HEK293 (cell line): ENCODE data around the gene PLCH2.

Experiments
- CTCF ChIA-PET: fragments of 350-600 bp; formaldehyde crosslinking; extraction: SDS; loops from one replicate; lab custom pipeline; 2021; ENCODE audit warnings: antibody characterized with exemption; lab: Yijun Ruan, JAX
- POLR2A ChIA-PET: fragments of 300-600 bp; formaldehyde crosslinking; extraction: SDS; loops from one replicate; lab custom pipeline; 2020; ENCODE audit warnings: antibody characterized with exemption, inconsistent platforms; lab: Yijun Ruan, JAX
- H3K27ac ChIP-seq: fragments of 200-500 bp; sonication (Bioruptor generic); 2 replicates; pipeline ENCODE4 v1.5.1; 2014; ENCODE audit warnings: low read depth, low read length, control low read depth, inconsistent platforms; ENCODE audit errors: extremely low read depth
- H3K36me3 ChIP-seq, 2 experiments: fragments of 200-500 bp in 1 of 2; sonication (Bioruptor generic) in 1 of 2; 1 replicate in 1 of 2; 2 replicates in 1 of 2; pipeline ENCODE4 v1.5.1; 2014 to 2017; ENCODE audit warnings: inconsistent platforms in 2 of 2, low read length in 2 of 2; ENCODE audit not compliant: control insufficient read depth in 2 of 2, insufficient read depth in 1 of 2
- H3K4me1 ChIP-seq: fragments of 200-500 bp; sonication (Bioruptor generic); 2 replicates; pipeline ENCODE4 v1.5.1; 2014; ENCODE audit warnings: mild to moderate bottlenecking, low read length, inconsistent platforms; ENCODE audit not compliant: control insufficient read depth, insufficient read depth
- H3K4me3 ChIP-seq: 2 replicates; pipeline ENCODE4 v1.5.1; 2011; ENCODE audit warnings: low read depth, mild to moderate bottlenecking, control low read depth, low read length, moderate library complexity
- H3K9me3 ChIP-seq: fragments of 200-500 bp; sonication (Bioruptor generic); 2 replicates; pipeline ENCODE4 v1.5.1; 2014; ENCODE audit warnings: low read depth, low read length, inconsistent platforms; ENCODE audit not compliant: control insufficient read depth, insufficient read depth
- BCL11B ChIP-seq: fragments of 450-650 bp; formaldehyde crosslinking; IDR thresholded peaks from 2 replicates; pipeline ENCODE4 v1.5.1; 2016; ENCODE audit warnings: low read depth, missing biosample characterization, missing genetic modification characterization
- EGR2 ChIP-seq: fragments of 450-650 bp; formaldehyde crosslinking; IDR thresholded peaks from 2 replicates; pipeline ENCODE4 v1.5.1; 2016; ENCODE audit warnings: low read depth, missing biosample characterization, missing genetic modification characterization
- FEZF1 ChIP-seq: fragments of 450-650 bp; formaldehyde crosslinking; IDR thresholded peaks from 2 replicates; pipeline ENCODE4 v1.5.1; 2016; ENCODE audit warnings: missing biosample characterization, missing genetic modification characterization
- GLI4 ChIP-seq: fragments of 450-650 bp; formaldehyde crosslinking; IDR thresholded peaks from 2 replicates; pipeline ENCODE4 v1.5.1; 2016; ENCODE audit warnings: missing biosample characterization, missing genetic modification characterization
- GLIS2 ChIP-seq: fragments of 450-650 bp; formaldehyde crosslinking; IDR thresholded peaks from 2 replicates; pipeline ENCODE4 v1.5.1; 2016; ENCODE audit warnings: missing biosample characterization, missing genetic modification characterization
- KLF16 ChIP-seq: fragments of 450-650 bp; formaldehyde crosslinking; IDR thresholded peaks from 2 replicates; pipeline ENCODE4 v1.5.1; 2017; ENCODE audit warnings: missing biosample characterization, missing genetic modification characterization
- KLF8 ChIP-seq: fragments of 450-650 bp; formaldehyde crosslinking; IDR thresholded peaks from 2 replicates; pipeline ENCODE4 v1.5.1; 2016; ENCODE audit warnings: missing biosample characterization, missing genetic modification characterization
- SETDB1 ChIP-seq: IDR thresholded peaks from one replicate; pipeline ENCODE4 v1.6.1; 2017; ENCODE audit warnings: mild to moderate bottlenecking, low read length, moderate library complexity, mixed read lengths; ENCODE audit not compliant: insufficient read length
- TRIM28 ChIP-seq: IDR thresholded peaks from 2 replicates; pipeline ENCODE4 v1.6.1; 2011; ENCODE audit warnings: low read length, control low read depth, borderline replicate concordance
- YY2 ChIP-seq: fragments of 450-650 bp; formaldehyde crosslinking; IDR thresholded peaks from 2 replicates; pipeline ENCODE4 v1.5.1; 2016; ENCODE audit warnings: missing biosample characterization, missing genetic modification characterization
- ZBTB17 ChIP-seq: fragments of 450-650 bp; formaldehyde crosslinking; IDR thresholded peaks from 2 replicates; pipeline ENCODE4 v1.5.1; 2016; ENCODE audit warnings: missing biosample characterization, missing genetic modification characterization
- ZBTB21 ChIP-seq: fragments of 450-650 bp; formaldehyde crosslinking; IDR thresholded peaks from 2 replicates; pipeline ENCODE4 v1.5.1; 2017; ENCODE audit warnings: missing biosample characterization, missing genetic modification characterization
- ZFHX2 ChIP-seq: fragments of 450-650 bp; formaldehyde crosslinking; conservative IDR thresholded peaks from 2 replicates; pipeline ENCODE4 v1.5.1; 2016; ENCODE audit warnings: missing biosample characterization, missing genetic modification characterization
- ZNF2 ChIP-seq: fragments of 450-650 bp; formaldehyde crosslinking; IDR thresholded peaks from 2 replicates; pipeline ENCODE4 v1.5.1; 2016; ENCODE audit warnings: missing biosample characterization, missing genetic modification characterization
- ZNF211 ChIP-seq: fragments of 450-650 bp; formaldehyde crosslinking; IDR thresholded peaks from 2 replicates; pipeline ENCODE4 v1.5.1; 2016; ENCODE audit warnings: low read depth, missing biosample characterization, missing genetic modification characterization
- ZNF335 ChIP-seq: fragments of 450-650 bp; formaldehyde crosslinking; conservative IDR thresholded peaks from 2 replicates; pipeline ENCODE4 v1.5.1; 2016; ENCODE audit warnings: missing biosample characterization, missing genetic modification characterization
- ZNF341 ChIP-seq: fragments of 450-650 bp; formaldehyde crosslinking; IDR thresholded peaks from 2 replicates; pipeline ENCODE4; 2016; ENCODE audit warnings: low read depth, missing biosample characterization, missing genetic modification characterization
- ZNF391 ChIP-seq: fragments of 450-650 bp; formaldehyde crosslinking; IDR thresholded peaks from 2 replicates; pipeline ENCODE4 v1.5.1; 2016; ENCODE audit warnings: low read depth, missing biosample characterization, missing genetic modification characterization, borderline replicate concordance
- ZNF416 ChIP-seq: fragments of 450-650 bp; formaldehyde crosslinking; IDR thresholded peaks from 2 replicates; pipeline ENCODE4 v1.5.1; 2016; ENCODE audit warnings: missing biosample characterization, missing genetic modification characterization
- ZNF423 ChIP-seq: fragments of 450-650 bp; formaldehyde crosslinking; IDR thresholded peaks from 2 replicates; pipeline ENCODE4 v1.5.1; 2016; ENCODE audit warnings: missing biosample characterization, missing genetic modification characterization
- ZNF521 ChIP-seq: fragments of 450-650 bp; formaldehyde crosslinking; IDR thresholded peaks from 2 replicates; pipeline ENCODE4 v1.5.1; 2017; ENCODE audit warnings: missing biosample characterization, mild to moderate bottlenecking, missing genetic modification characterization
- ZNF530 ChIP-seq: fragments of 450-650 bp; formaldehyde crosslinking; IDR thresholded peaks from 2 replicates; pipeline ENCODE4 v1.5.1; 2016; ENCODE audit warnings: low read depth, missing biosample characterization, missing genetic modification characterization
- ZNF548 ChIP-seq: fragments of 450-650 bp; formaldehyde crosslinking; IDR thresholded peaks from 2 replicates; pipeline ENCODE4 v1.5.1; 2016; ENCODE audit warnings: missing biosample characterization, missing genetic modification characterization
- ZNF654 ChIP-seq: fragments of 450-650 bp; formaldehyde crosslinking; IDR thresholded peaks from 2 replicates; pipeline ENCODE4 v1.5.1; 2016; ENCODE audit warnings: low read depth, missing biosample characterization, missing genetic modification characterization
- ZNF658 ChIP-seq: fragments of 450-650 bp; formaldehyde crosslinking; IDR thresholded peaks from 2 replicates; pipeline ENCODE4; 2016; ENCODE audit warnings: missing biosample characterization, missing genetic modification characterization
- ZNF664 ChIP-seq: fragments of 450-650 bp; formaldehyde crosslinking; IDR thresholded peaks from 2 replicates; pipeline ENCODE4 v1.5.1; 2016; ENCODE audit warnings: missing biosample characterization, missing genetic modification characterization
- ZNF670 ChIP-seq: fragments of 450-650 bp; formaldehyde crosslinking; IDR thresholded peaks from 2 replicates; pipeline ENCODE4 v1.5.1; 2016; ENCODE audit warnings: missing biosample characterization, missing genetic modification characterization, low read depth
- ZNF791 ChIP-seq: fragments of 450-650 bp; formaldehyde crosslinking; IDR thresholded peaks from 2 replicates; pipeline ENCODE4 v1.5.1; 2016; ENCODE audit warnings: missing biosample characterization, missing genetic modification characterization
- ZSCAN23 ChIP-seq: fragments of 450-650 bp; formaldehyde crosslinking; IDR thresholded peaks from 2 replicates; pipeline ENCODE4 v1.5.1; 2016; ENCODE audit warnings: missing biosample characterization, missing genetic modification characterization
- TF ChIP-seq, protein P1 (sequence below): fragments of 450-650 bp; formaldehyde crosslinking; IDR thresholded peaks from 2 replicates; pipeline ENCODE4 v1.5.1; 2017; ENCODE audit warnings: missing biosample characterization, missing genetic modification characterization
- TF ChIP-seq, protein P2 (sequence below): fragments of 450-650 bp; formaldehyde crosslinking; IDR thresholded peaks from 2 replicates; pipeline ENCODE4 v1.5.1; 2017; ENCODE audit warnings: missing biosample characterization, missing genetic modification characterization
- TF ChIP-seq, protein P3 (sequence below): fragments of 450-650 bp; formaldehyde crosslinking; IDR thresholded peaks from 2 replicates; pipeline ENCODE4 v1.5.1; 2017; ENCODE audit warnings: missing biosample characterization, missing genetic modification characterization
- TF ChIP-seq, protein P4 (sequence below): fragments of 450-650 bp; formaldehyde crosslinking; IDR thresholded peaks from 2 replicates; pipeline ENCODE4 v1.5.1; 2016; ENCODE audit warnings: missing biosample characterization, missing genetic modification characterization

PLCH2 gene

GRCh38 chr1:2534687-2535441, 58.8 kb downstream of the PLCH2 start (continued):
- TF ChIP-seq, protein P1, sequence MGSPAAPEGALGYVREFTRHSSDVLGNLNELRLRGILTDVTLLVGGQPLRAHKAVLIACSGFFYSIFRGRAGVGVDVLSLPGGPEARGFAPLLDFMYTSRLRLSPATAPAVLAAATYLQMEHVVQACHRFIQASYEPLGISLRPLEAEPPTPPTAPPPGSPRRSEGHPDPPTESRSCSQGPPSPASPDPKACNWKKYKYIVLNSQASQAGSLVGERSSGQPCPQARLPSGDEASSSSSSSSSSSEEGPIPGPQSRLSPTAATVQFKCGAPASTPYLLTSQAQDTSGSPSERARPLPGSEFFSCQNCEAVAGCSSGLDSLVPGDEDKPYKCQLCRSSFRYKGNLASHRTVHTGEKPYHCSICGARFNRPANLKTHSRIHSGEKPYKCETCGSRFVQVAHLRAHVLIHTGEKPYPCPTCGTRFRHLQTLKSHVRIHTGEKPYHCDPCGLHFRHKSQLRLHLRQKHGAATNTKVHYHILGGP (tag by site-specific recombination), result no peak
- TF ChIP-seq ZNF670 (tag by site-specific recombination) (no peak), GLI4 (no peak), ZNF211 (no peak), ZNF423 (no peak), ZSCAN23 (tag by site-specific recombination) (no peak), ZNF2 (no peak), KLF16 (tag by site-specific recombination) (no peak), ZBTB21 (tag by site-specific recombination) (no peak), ZNF791 (no peak), ZNF416 (tag by site-specific recombination) (no peak), ZNF341 (tag by site-specific recombination) (no peak), GLIS2 (tag by site-specific recombination) (peak; percentile 52), ZNF391 (tag by site-specific recombination) (no peak), BCL11B (tag by site-specific recombination) (no peak)

DNA sequence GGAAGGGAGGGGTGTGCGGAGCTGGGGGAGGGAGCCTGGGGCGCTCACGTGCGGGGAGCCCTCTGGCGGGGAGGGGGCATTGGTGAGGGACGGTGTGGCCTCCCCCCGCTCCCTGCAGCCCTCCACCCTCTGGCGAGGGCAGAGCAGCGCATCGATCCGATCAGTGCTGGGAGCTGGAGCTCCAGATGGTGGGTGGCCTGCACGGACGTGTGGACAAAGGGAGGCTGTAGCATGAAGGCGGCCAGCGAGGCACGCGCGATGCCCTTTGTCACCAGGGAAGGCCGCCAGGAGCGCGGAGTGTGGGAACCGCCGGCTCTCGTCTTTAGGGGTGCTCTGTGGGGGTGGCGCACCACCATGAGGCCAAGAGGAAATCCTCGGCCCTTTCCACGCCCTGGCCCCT, 59.4 kb downstream of the PLCH2 start:
- POLR2A ChIA-PET, result interaction anchor here (0.6 to 2.0 kb wide), 3 partner anchors 9 to 10 kb away, joined by 3 to 16 read pairs (median 4); partner anchors contain the start of gene PANK4

More for the DNA sequence above, 59.4 kb downstream of the PLCH2 start:
- H3K36me3 ChIP-seq, result no peaks in the 10 kb centered on the region
- H3K4me1 ChIP-seq, result no peaks in the 10 kb centered on the region
- CTCF ChIA-PET, result interaction anchor here (0.6 to 2.9 kb wide), 3 partner anchors 12 to 341 kb away, joined by 3 to 9 read pairs (median 5); partner anchors contain the start of gene FAAP20
- H3K4me3 ChIP-seq, result no peak overlapping the region
- H3K9me3 ChIP-seq, result no peaks in the 10 kb centered on the region
- no peak overlapping the region for H3K27ac ChIP-seq
- TF ChIP-seq, protein P2, sequence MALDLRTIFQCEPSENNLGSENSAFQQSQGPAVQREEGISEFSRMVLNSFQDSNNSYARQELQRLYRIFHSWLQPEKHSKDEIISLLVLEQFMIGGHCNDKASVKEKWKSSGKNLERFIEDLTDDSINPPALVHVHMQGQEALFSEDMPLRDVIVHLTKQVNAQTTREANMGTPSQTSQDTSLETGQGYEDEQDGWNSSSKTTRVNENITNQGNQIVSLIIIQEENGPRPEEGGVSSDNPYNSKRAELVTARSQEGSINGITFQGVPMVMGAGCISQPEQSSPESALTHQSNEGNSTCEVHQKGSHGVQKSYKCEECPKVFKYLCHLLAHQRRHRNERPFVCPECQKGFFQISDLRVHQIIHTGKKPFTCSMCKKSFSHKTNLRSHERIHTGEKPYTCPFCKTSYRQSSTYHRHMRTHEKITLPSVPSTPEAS (tag by site-specific recombination), result no peak
- TF ChIP-seq, protein P3, sequence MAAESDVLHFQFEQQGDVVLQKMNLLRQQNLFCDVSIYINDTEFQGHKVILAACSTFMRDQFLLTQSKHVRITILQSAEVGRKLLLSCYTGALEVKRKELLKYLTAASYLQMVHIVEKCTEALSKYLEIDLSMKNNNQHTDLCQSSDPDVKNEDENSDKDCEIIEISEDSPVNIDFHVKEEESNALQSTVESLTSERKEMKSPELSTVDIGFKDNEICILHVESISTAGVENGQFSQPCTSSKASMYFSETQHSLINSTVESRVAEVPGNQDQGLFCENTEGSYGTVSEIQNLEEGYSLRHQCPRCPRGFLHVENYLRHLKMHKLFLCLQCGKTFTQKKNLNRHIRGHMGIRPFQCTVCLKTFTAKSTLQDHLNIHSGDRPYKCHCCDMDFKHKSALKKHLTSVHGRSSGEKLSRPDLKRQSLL (tag by site-specific recombination), result no peak
- TF ChIP-seq ZBTB17 (tag by site-specific recombination), result no peak
- no peak for TF ChIP-seq ZNF654 (tag by site-specific recombination)
- no peak for TF ChIP-seq ZNF335 (tag by site-specific recombination)
- TF ChIP-seq EGR2 (tag by site-specific recombination), result no peak
- no peak for TF ChIP-seq ZNF521 (tag by site-specific recombination)
- TF ChIP-seq ZNF548 (tag by site-specific recombination), result no peak
- TF ChIP-seq, protein P4, sequence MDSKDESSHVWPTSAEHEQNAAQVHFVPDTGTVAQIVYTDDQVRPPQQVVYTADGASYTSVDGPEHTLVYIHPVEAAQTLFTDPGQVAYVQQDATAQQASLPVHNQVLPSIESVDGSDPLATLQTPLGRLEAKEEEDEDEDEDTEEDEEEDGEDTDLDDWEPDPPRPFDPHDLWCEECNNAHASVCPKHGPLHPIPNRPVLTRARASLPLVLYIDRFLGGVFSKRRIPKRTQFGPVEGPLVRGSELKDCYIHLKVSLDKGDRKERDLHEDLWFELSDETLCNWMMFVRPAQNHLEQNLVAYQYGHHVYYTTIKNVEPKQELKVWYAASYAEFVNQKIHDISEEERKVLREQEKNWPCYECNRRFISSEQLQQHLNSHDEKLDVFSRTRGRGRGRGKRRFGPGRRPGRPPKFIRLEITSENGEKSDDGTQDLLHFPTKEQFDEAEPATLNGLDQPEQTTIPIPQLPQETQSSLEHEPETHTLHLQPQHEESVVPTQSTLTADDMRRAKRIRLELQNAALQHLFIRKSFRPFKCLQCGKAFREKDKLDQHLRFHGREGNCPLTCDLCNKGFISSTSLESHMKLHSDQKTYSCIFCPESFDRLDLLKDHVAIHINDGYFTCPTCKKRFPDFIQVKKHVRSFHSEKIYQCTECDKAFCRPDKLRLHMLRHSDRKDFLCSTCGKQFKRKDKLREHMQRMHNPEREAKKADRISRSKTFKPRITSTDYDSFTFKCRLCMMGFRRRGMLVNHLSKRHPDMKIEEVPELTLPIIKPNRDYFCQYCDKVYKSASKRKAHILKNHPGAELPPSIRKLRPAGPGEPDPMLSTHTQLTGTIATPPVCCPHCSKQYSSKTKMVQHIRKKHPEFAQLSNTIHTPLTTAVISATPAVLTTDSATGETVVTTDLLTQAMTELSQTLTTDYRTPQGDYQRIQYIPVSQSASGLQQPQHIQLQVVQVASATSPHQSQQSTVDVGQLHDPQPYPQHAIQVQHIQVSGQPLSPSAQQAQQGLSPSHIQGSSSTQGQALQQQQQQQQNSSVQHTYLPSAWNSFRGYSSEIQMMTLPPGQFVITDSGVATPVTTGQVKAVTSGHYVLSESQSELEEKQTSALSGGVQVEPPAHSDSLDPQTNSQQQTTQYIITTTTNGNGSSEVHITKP (tag by site-specific recombination), result no peak
- no peak for TF ChIP-seq KLF8 (tag by site-specific recombination)
- no peak for TF ChIP-seq ZNF664
- no peak for TF ChIP-seq YY2
- TF ChIP-seq SETDB1, result no peak
- no peak for TF ChIP-seq TRIM28
- no peak for TF ChIP-seq ZFHX2 (tag by site-specific recombination)
- TF ChIP-seq FEZF1, result no peak
- TF ChIP-seq ZNF530 (tag by site-specific recombination), result no peak
- no peak for TF ChIP-seq ZNF658 (tag by site-specific recombination)
- no peak for TF ChIP-seq ZNF211
- TF ChIP-seq, all 188 proteins: peak for 0
